H9 (cell line): ENCODE measurements around the gene SLC24A3. TPM values are rescaled to one million over a fixed set of nuclear protein-coding genes. Genes with fewer than 3 reads are reported as not detected.

Experiments
- DNase-seq: peaks from one replicate; pipeline ENCODE4 v3.0.0-alpha.2; 2017
- H2AFZ ChIP-seq: one replicate; pipeline ENCODE4 v1.6.1; 2013; ENCODE audit warnings: mild to moderate bottlenecking, low read length, control low read depth, moderate library complexity
- H2AK5ac ChIP-seq: 2 replicates; pipeline ENCODE4 v1.6.1; 2013; ENCODE audit warnings: low read length, control low read depth, mixed read lengths; ENCODE audit not compliant: insufficient read length
- H2BK120ac ChIP-seq: one replicate; pipeline ENCODE4 v1.6.1; 2013; ENCODE audit warnings: low read depth, mild to moderate bottlenecking, low read length, control low read depth, inconsistent platforms; ENCODE audit not compliant: poor library complexity, severe bottlenecking
- H2BK12ac ChIP-seq: 2 replicates; pipeline ENCODE4 v1.6.1; 2013; ENCODE audit warnings: low read length, control low read depth, mixed read lengths, low read depth; ENCODE audit not compliant: insufficient read length
- H2BK15ac ChIP-seq: 2 replicates; pipeline ENCODE4 v1.6.1; 2013; ENCODE audit warnings: low read depth, low read length, control low read depth
- H2BK20ac ChIP-seq: one replicate; pipeline ENCODE4 v1.6.1; 2013; ENCODE audit warnings: low read depth, mild to moderate bottlenecking, low read length, control low read depth, inconsistent platforms; ENCODE audit not compliant: poor library complexity, severe bottlenecking
- H2BK5ac ChIP-seq: 2 replicates; pipeline ENCODE4 v1.6.1; 2013; ENCODE audit warnings: low read length, control low read depth, mixed read lengths; ENCODE audit not compliant: insufficient read length
- H3K14ac ChIP-seq: 2 replicates; pipeline ENCODE4 v1.6.1; 2013; ENCODE audit warnings: low read length, control low read depth; ENCODE audit not compliant: insufficient read depth
- H3K18ac ChIP-seq: 2 replicates; pipeline ENCODE4 v1.6.1; 2013; ENCODE audit warnings: low read depth, mild to moderate bottlenecking, mixed read lengths, low read length, control low read depth; ENCODE audit not compliant: insufficient read length
- H3K23ac ChIP-seq: 2 replicates; pipeline ENCODE4 v1.6.1; 2013; ENCODE audit warnings: low read length, control low read depth, mixed read lengths, low read depth; ENCODE audit not compliant: insufficient read length
- H3K23me2 ChIP-seq: 2 replicates; pipeline ENCODE4 v1.6.1; 2013; ENCODE audit warnings: low read depth, mild to moderate bottlenecking, mixed read lengths, low read length, control low read depth; ENCODE audit not compliant: insufficient read length, poor library complexity, severe bottlenecking
- H3K27ac ChIP-seq: 2 replicates; pipeline ENCODE4 v1.5.1; 2013; ENCODE audit warnings: low read length, control low read depth, mixed read lengths, low read depth; ENCODE audit not compliant: insufficient read length
- H3K27me3 ChIP-seq: 2 replicates; pipeline ENCODE4 v1.6.1; 2013; ENCODE audit warnings: low read length, control low read depth, inconsistent platforms; ENCODE audit not compliant: insufficient read depth
- H3K4ac ChIP-seq: 2 replicates; pipeline ENCODE4 v1.6.1; 2013; ENCODE audit warnings: low read depth, mild to moderate bottlenecking, control low read depth, inconsistent platforms, low read length, moderate library complexity
- H3K4me1 ChIP-seq: 2 replicates; pipeline ENCODE4 v1.6.1; 2013; ENCODE audit warnings: low read length, control low read depth, inconsistent platforms; ENCODE audit not compliant: insufficient read depth
- H3K4me2 ChIP-seq: 2 replicates; pipeline ENCODE4 v1.6.1; 2013; ENCODE audit warnings: low read length, control low read depth, mixed read lengths; ENCODE audit not compliant: insufficient read length, insufficient read depth
- H3K56ac ChIP-seq: 2 replicates; pipeline ENCODE4 v1.6.1; 2013; ENCODE audit warnings: low read depth, mild to moderate bottlenecking, mixed read lengths, low read length, control low read depth; ENCODE audit not compliant: insufficient read length
- H3K79me1 ChIP-seq: 2 replicates; pipeline ENCODE4 v1.6.1; 2013; ENCODE audit warnings: low read depth, mild to moderate bottlenecking, moderate library complexity, low read length, control low read depth, inconsistent platforms; ENCODE audit not compliant: insufficient read depth, poor library complexity, severe bottlenecking
- H3K79me2 ChIP-seq: 2 replicates; pipeline ENCODE4 v1.6.1; 2013; ENCODE audit warnings: low read length, control low read depth, inconsistent platforms; ENCODE audit not compliant: insufficient read depth
- H3K9ac ChIP-seq: 2 replicates; pipeline ENCODE4 v1.6.1; 2013; ENCODE audit warnings: low read length, control low read depth, mixed read lengths; ENCODE audit not compliant: insufficient read length; ENCODE audit errors: extremely low read depth
- H3K9me3 ChIP-seq: one replicate; pipeline ENCODE4 v1.6.1; 2013; ENCODE audit warnings: low read depth, low read length, inconsistent platforms; ENCODE audit not compliant: control insufficient read depth
- H3T11ph ChIP-seq: one replicate; pipeline ENCODE4 v1.6.1; 2013; ENCODE audit warnings: mild to moderate bottlenecking, low read length, control low read depth, inconsistent platforms
- H4K20me1 ChIP-seq: one replicate; pipeline ENCODE4 v1.6.1; 2013; ENCODE audit not compliant: control insufficient read depth, insufficient read length, insufficient read depth
- H4K5ac ChIP-seq: 2 replicates; pipeline ENCODE4 v1.6.1; 2013; ENCODE audit warnings: low read depth, mild to moderate bottlenecking, mixed read lengths, low read length, control low read depth; ENCODE audit not compliant: insufficient read length
- H4K8ac ChIP-seq: replicated peaks from 2 replicates; pipeline ENCODE4 v1.6.1; 2013; ENCODE audit warnings: low read length, control low read depth, mixed read lengths, low read depth; ENCODE audit not compliant: insufficient read length
- H4K91ac ChIP-seq: 2 replicates; pipeline ENCODE4 v1.6.1; 2013; ENCODE audit warnings: low read depth, mild to moderate bottlenecking, moderate library complexity, mixed read lengths, low read length, control low read depth; ENCODE audit not compliant: insufficient read length
- H3K27ac Mint-ChIP-seq, 3 experiments: 2 replicates in 2 of 3; 3 replicates in 1 of 3; pipeline ENCODE4 v1.8.0; 2020 to 2021; ENCODE audit warnings: mixed read lengths in 3 of 3, mild to moderate bottlenecking in 1 of 3, moderate library complexity in 1 of 3
- H3K27me3 Mint-ChIP-seq: 2 replicates; pipeline ENCODE4 v1.8.0; 2021; ENCODE audit warnings: low read depth, mild to moderate bottlenecking, moderate library complexity, mixed read lengths
- H3K36me3 Mint-ChIP-seq, 3 experiments: 2 replicates in 2 of 3; 3 replicates in 1 of 3; pipeline ENCODE4 v1.8.0; 2020 to 2021; ENCODE audit warnings: low read depth in 3 of 3, mixed read lengths in 3 of 3; ENCODE audit not compliant: insufficient read depth in 1 of 3
- H3K4me1 Mint-ChIP-seq, 2 experiments: 2 replicates each; pipeline ENCODE4 v1.8.0; 2020; ENCODE audit warnings: mixed read lengths in 2 of 2
- H3K4me3 Mint-ChIP-seq, 2 experiments: 2 replicates in 1 of 2; 3 replicates in 1 of 2; pipeline ENCODE4 v1.8.0; 2020 to 2021; ENCODE audit warnings: mild to moderate bottlenecking in 2 of 2, mixed read lengths in 2 of 2, moderate library complexity in 1 of 2
- H3K9me3 Mint-ChIP-seq, 2 experiments: 2 replicates in 1 of 2; 3 replicates in 1 of 2; pipeline ENCODE4 v1.8.0; 2020; ENCODE audit warnings: mild to moderate bottlenecking in 2 of 2, mixed read lengths in 2 of 2, moderate library complexity in 1 of 2
- WGBS: extraction: QIAGEN DNeasy Blood & Tissue Kit; methylation state at CpG from one replicate; pipeline ENCODE4 v1.1.7; 2013; ENCODE audit warnings: missing lambda C conversion rate, low lambda C conversion rate, mixed read lengths; ENCODE audit not compliant: insufficient read length; ENCODE audit errors: extremely low coverage; 5-methylcytosine and 5-hydroxymethylcytosine counted together
- total RNA-seq: library from RNA; stranded (reverse); gene quantifications from 2 replicates; pipeline ENCODE4 v1.2.1, GENCODE V29; 2021
- TF ChIP-seq, protein P1 (sequence below): fragments of 200-600 bp; sonication (generic); conservative IDR thresholded peaks from 3 replicates; pipeline ENCODE4 v1.8.0; 2021; ENCODE audit warnings: antibody characterized with exemption, mild to moderate bottlenecking

SLC24A3 gene
- total RNA-seq, 1 experiment from 2014 or later, result 0.83 TPM

DNA sequence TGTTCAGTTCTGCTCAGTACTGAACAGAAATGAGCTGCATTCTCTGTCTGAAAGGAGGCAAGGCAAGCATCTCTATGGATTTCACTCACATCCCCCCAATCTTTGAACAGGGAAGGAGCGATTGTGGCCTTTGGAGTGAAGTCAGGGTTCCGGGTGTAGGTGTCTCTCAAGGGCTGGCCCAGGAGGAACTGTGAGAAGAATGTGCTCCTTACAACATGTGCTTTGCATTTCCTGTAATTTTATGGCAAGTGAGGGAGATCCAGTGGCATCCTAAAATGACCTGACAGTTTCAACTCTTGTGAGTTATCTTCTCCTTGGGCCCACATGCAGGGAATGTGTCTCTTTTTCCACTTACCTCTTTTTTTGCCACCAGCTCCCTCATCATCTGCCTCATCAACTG, 482.6 kb downstream of the SLC24A3 start:
- WGBS, result no CpG with 5 or more reads among the region's 2 CpGs
- no peak overlapping the region for H3K27ac ChIP-seq
- H4K8ac ChIP-seq, result no peak overlapping the region
- no peaks in the 10 kb centered on the region for H4K20me1 ChIP-seq
- no peak overlapping the region for H4K91ac ChIP-seq
- H3K14ac ChIP-seq, result no peak overlapping the region
- no peak overlapping the region for H3K4me3 Mint-ChIP-seq
- H3T11ph ChIP-seq, result no peak overlapping the region
- H3K36me3 Mint-ChIP-seq, result peaks cover 0 to 8% (median 5%) of the 10 kb centered on the region in 3 experiments; a peak in 4 of 7 replicates
- H3K4ac ChIP-seq, result no peak overlapping the region
- H2BK15ac ChIP-seq, result no peak overlapping the region
- DNase-seq, result no peak
- no peaks in the 10 kb centered on the region for H3K23me2 ChIP-seq
- no peak overlapping the region for H3K9ac ChIP-seq
- peaks cover 4% of the 10 kb centered on the region in 2 experiments; a peak in 3 of 4 replicates for H3K4me1 Mint-ChIP-seq
- TF ChIP-seq, protein P1, sequence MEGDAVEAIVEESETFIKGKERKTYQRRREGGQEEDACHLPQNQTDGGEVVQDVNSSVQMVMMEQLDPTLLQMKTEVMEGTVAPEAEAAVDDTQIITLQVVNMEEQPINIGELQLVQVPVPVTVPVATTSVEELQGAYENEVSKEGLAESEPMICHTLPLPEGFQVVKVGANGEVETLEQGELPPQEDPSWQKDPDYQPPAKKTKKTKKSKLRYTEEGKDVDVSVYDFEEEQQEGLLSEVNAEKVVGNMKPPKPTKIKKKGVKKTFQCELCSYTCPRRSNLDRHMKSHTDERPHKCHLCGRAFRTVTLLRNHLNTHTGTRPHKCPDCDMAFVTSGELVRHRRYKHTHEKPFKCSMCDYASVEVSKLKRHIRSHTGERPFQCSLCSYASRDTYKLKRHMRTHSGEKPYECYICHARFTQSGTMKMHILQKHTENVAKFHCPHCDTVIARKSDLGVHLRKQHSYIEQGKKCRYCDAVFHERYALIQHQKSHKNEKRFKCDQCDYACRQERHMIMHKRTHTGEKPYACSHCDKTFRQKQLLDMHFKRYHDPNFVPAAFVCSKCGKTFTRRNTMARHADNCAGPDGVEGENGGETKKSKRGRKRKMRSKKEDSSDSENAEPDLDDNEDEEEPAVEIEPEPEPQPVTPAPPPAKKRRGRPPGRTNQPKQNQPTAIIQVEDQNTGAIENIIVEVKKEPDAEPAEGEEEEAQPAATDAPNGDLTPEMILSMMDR, result no peak
- H3K9me3 ChIP-seq, result no peaks in the 10 kb centered on the region
- no peak overlapping the region for H2BK12ac ChIP-seq
- no peaks in the 10 kb centered on the region for H3K79me1 ChIP-seq
- H3K79me2 ChIP-seq, result no peaks in the 10 kb centered on the region
- no peak overlapping the region for H2BK5ac ChIP-seq
- no peak overlapping the region for H2BK20ac ChIP-seq
- H3K56ac ChIP-seq, result no peak overlapping the region
- H3K23ac ChIP-seq, result no peak overlapping the region
- peaks cover 3 to 4% of the 10 kb centered on the region in 2 experiments; a peak in 3 of 5 replicates for H3K9me3 Mint-ChIP-seq
- H2AK5ac ChIP-seq, result no peak overlapping the region
- H2BK120ac ChIP-seq, result no peak overlapping the region
- H3K27me3 Mint-ChIP-seq, result peaks cover 4% of the 10 kb centered on the region; the same call in 1 of the 2 replicates
- H3K4me2 ChIP-seq, result no peak overlapping the region
- no peaks in the 10 kb centered on the region for H3K4me1 ChIP-seq
- H2AFZ ChIP-seq, result no peak overlapping the region
- no peak overlapping the region for H3K18ac ChIP-seq
- H4K5ac ChIP-seq, result no peak overlapping the region
- H3K27ac Mint-ChIP-seq, result no peak overlapping the region
- no peaks in the 10 kb centered on the region; the same call in 1 of the 2 replicates for H3K27me3 ChIP-seq
